ENCODE data around the gene MBP.

DNA sequence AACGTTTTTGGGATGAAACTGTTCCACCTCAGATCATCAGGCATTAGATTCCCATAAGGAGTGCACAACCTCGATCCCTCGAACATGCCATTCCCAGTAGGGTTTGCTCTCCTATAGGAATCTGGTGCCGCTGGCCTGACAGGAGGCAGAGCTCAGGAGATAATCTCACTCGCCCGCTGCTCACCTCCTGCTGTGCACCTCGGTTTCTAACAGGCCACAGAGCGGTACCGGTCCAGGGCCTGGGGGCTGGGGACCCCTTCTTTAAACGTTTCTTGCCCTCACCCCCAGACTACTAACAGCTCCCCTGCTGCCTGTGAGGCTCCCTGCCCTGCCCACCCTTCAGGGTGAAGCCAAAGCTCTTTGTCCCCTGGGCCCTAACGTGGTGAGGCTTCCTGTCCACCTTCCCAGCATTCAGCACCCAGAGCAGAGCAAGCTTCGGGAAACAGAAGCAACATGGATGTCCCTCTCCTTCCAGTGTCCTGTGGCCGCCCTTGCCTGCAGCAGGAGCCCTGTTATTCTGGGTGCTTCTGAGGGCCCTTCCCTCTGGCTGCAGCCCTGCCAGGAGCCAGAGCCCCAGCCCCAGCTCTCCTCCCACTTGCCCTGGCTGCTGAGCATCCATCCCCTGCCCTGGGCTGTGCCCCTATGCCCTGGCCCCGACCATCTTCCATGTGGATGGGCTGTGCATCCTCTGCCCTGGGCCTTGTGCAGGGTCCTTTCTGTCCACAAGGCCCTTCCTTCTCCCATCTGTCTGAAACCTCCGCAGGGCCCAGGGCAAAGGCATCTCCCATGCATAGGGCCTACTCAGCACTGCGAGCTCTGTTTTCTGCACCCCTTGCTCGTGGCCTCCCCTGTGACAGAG is 140.1 kb downstream of the MBP start:
- TF ChIP-seq POLR2AphosphoS5 (IDR thresholded peaks at IDR 0.05; ENCODE audit: low read depth): no peak
- TF ChIP-seq, protein P1, sequence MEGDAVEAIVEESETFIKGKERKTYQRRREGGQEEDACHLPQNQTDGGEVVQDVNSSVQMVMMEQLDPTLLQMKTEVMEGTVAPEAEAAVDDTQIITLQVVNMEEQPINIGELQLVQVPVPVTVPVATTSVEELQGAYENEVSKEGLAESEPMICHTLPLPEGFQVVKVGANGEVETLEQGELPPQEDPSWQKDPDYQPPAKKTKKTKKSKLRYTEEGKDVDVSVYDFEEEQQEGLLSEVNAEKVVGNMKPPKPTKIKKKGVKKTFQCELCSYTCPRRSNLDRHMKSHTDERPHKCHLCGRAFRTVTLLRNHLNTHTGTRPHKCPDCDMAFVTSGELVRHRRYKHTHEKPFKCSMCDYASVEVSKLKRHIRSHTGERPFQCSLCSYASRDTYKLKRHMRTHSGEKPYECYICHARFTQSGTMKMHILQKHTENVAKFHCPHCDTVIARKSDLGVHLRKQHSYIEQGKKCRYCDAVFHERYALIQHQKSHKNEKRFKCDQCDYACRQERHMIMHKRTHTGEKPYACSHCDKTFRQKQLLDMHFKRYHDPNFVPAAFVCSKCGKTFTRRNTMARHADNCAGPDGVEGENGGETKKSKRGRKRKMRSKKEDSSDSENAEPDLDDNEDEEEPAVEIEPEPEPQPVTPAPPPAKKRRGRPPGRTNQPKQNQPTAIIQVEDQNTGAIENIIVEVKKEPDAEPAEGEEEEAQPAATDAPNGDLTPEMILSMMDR (IDR thresholded peaks at IDR 0.05; ENCODE audit: insufficient read depth, low read length): no peak
- TF ChIP-seq GABPA (IDR thresholded peaks at IDR 0.05; ENCODE audit: low read depth): no peak
- TF ChIP-seq, protein P2, sequence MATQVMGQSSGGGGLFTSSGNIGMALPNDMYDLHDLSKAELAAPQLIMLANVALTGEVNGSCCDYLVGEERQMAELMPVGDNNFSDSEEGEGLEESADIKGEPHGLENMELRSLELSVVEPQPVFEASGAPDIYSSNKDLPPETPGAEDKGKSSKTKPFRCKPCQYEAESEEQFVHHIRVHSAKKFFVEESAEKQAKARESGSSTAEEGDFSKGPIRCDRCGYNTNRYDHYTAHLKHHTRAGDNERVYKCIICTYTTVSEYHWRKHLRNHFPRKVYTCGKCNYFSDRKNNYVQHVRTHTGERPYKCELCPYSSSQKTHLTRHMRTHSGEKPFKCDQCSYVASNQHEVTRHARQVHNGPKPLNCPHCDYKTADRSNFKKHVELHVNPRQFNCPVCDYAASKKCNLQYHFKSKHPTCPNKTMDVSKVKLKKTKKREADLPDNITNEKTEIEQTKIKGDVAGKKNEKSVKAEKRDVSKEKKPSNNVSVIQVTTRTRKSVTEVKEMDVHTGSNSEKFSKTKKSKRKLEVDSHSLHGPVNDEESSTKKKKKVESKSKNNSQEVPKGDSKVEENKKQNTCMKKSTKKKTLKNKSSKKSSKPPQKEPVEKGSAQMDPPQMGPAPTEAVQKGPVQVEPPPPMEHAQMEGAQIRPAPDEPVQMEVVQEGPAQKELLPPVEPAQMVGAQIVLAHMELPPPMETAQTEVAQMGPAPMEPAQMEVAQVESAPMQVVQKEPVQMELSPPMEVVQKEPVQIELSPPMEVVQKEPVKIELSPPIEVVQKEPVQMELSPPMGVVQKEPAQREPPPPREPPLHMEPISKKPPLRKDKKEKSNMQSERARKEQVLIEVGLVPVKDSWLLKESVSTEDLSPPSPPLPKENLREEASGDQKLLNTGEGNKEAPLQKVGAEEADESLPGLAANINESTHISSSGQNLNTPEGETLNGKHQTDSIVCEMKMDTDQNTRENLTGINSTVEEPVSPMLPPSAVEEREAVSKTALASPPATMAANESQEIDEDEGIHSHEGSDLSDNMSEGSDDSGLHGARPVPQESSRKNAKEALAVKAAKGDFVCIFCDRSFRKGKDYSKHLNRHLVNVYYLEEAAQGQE (IDR thresholded peaks at IDR 0.05; ENCODE audit: insufficient replicate concordance, low read depth): no peak

Data from HL-60 (cell line).